Measurements from ENCODE around the gene CEP20. TPM values are rescaled to one million over a fixed set of nuclear protein-coding genes. Genes with fewer than 3 reads are reported as not detected.

CEP20 gene
- polyA plus RNA-seq, 1 of the 3 experiments (the other 2 are of a cell fraction), result 14.8 TPM

DNA sequence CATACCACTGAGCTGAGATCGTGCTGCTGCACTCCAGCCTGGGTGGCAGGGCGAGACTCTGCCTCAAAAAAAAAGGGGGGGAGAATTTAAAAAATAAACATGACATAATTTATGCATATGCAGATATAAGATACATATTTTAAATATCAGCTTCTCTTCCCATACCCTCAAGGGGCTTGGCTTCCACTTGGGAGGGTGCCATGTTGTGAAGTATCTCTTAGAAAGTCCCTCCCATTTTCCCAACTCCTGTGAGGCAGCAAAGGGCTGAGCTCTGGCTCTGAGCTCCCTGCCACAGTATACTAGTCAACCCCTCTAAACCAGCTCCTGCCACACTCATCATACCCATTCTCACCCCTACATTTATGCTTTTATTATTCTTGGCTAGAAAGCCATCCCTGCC is 71.0 kb downstream of the CEP20 start (continued):
- TF ChIP-seq USF1 (IDR thresholded peaks at IDR 0.05; ENCODE audit: borderline replicate concordance, low read depth), result no peak

DNA sequence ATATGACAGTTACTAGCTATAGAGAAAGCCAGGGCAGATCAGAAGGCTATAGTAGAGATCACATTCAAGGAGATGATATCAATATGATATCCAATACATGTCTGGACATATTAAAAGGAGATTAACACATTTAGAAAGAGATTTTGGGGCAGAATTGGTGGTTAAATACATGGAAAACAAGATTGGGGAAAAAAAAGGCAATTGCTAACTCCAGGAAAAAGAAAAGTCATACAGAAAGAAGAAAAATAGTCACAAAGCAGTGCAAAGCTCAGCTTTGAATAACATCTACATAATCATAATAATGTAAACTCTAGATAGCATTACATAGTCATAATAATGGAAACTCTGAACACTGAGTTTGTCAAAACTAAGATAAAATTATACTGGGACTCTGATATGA is 72.2 kb downstream of the CEP20 start:
- CTCF ChIA-PET, result interaction anchor here (1.4 kb wide), 1 partner anchor 50 kb away, joined by 5 read pairs; no protein-coding TSS in a partner anchor
- no peak for DNase-seq

More for the DNA sequence above, 72.2 kb downstream of the CEP20 start:
- Histone ChIP-seq H3K36me3 (replicated peaks in 1 of 2; ENCODE audit: control insufficient read depth in 1 of 2, insufficient read depth in 2 of 2, low read length in 1 of 2) (no peaks in the 10 kb centered on the region), H3K4me1 (ENCODE audit: control insufficient read depth in 1 of 2, insufficient read depth in 2 of 2, low read depth in 1 of 2, low read length in 1 of 2) (no peaks in the 10 kb centered on the region), H3K4me3 (ENCODE audit: low read depth in 2 of 2, low read length in 1 of 2) (no peak overlapping the region), H3F3A (replicated peaks; ENCODE audit: insufficient read depth) (no peaks in the 10 kb centered on the region), H3K27ac (ENCODE audit: low read depth in 2 of 2, low read length in 1 of 2) (no peak overlapping the region), H3K27me3 (ENCODE audit: insufficient read depth) (no peaks in the 10 kb centered on the region; the same call in 1 of the 2 replicates), H3K9me2 (no peaks in the 10 kb centered on the region), H3K9me3 (peaks cover 15% of the 10 kb centered on the region; the same call in 1 of the 2 replicates), H2AFZ (ENCODE audit: low read depth) (no peak overlapping the region), H4K20me1 (ENCODE audit: insufficient read depth) (no peaks in the 10 kb centered on the region), H3K4me2 (no peak overlapping the region), H3K9ac (no peak overlapping the region), H3K79me2 (ENCODE audit: insufficient read depth) (no peaks in the 10 kb centered on the region)
- POLR2A ChIA-PET, result interaction anchor here (0.6 kb wide), 1 partner anchor 9 kb away, joined by 5 read pairs; no protein-coding TSS in a partner anchor
- TF ChIP-seq GATA2 (CRISPR knock-in tag; IDR thresholded peaks at IDR 0.05) (no peak), EP300 (IDR thresholded peaks at IDR 0.05; ENCODE audit: borderline replicate concordance in 1 of 2, low read depth in 1 of 2, low read length in 1 of 2) (no peak), TCF12 (IDR thresholded peaks at IDR 0.05) (no peak)

Small RNAs within 50 kb of the gene (small RNA-seq; reads per million reads assigned to genes)
- 0 reads per million in 7 experiments for gene RNU6-213P

Other genes with a start within 250 kb of the CEP20 start
- gene MARF1, start 245.4 kb downstream of the CEP20 start, polyA plus RNA-seq (2012; rRNA removed), result 10.3 TPM in 2 replicates
- 18.8 and 27.9 TPM in 2 replicates for gene NDE1, start 238.4 kb downstream of the CEP20 start, polyA plus RNA-seq (2012; rRNA removed)
- 0.02 TPM in 1 of 2 replicates, not detected in the other for gene MYH11, start 31.6 kb downstream of the CEP20 start, polyA plus RNA-seq (2012; rRNA removed)
- gene ABCC1, start 61.0 kb upstream of the CEP20 start, polyA plus RNA-seq (2012; rRNA removed), result 17.7 and 23.7 TPM in 2 replicates